Osteoblast (primary cell): ENCODE data around the gene ERLIN1. TPM values are rescaled to one million over a fixed set of nuclear protein-coding genes. Genes with fewer than 3 reads are reported as not detected.

Experiments used
- DNase-seq: peaks from one replicate; pipeline ENCODE4 v3.0.0; 2011; ENCODE audit warnings: low spot score, mixed read lengths; ENCODE audit not compliant: insufficient read length; ENCODE audit errors: missing footprints
- H2AFZ ChIP-seq: 2 replicates; pipeline ENCODE4 v1.6.0; 2011; ENCODE audit warnings: mild to moderate bottlenecking, low read length
- H3K27ac ChIP-seq: 2 replicates; pipeline ENCODE4 v1.5.1; 2011; ENCODE audit warnings: mild to moderate bottlenecking, low read depth, low read length, moderate library complexity
- H3K27me3 ChIP-seq: 2 replicates; pipeline ENCODE4 v1.6.0; 2012; ENCODE audit warnings: mild to moderate bottlenecking, control low read depth, inconsistent platforms, low read length, moderate library complexity; ENCODE audit not compliant: insufficient read depth
- H3K36me3 ChIP-seq: 2 replicates; pipeline ENCODE4 v1.5.1; 2011; ENCODE audit warnings: mild to moderate bottlenecking, low read length, control low read depth, moderate library complexity; ENCODE audit not compliant: insufficient read depth
- H3K4me1 ChIP-seq: 2 replicates; pipeline ENCODE4 v1.5.1; 2011; ENCODE audit warnings: mild to moderate bottlenecking, low read length, control low read depth, moderate library complexity; ENCODE audit not compliant: insufficient read depth
- H3K4me2 ChIP-seq: 2 replicates; pipeline ENCODE4 v1.6.0; 2011; ENCODE audit warnings: mild to moderate bottlenecking, low read length; ENCODE audit not compliant: insufficient read depth
- H3K4me3 ChIP-seq: fragments of 200-600 bp; sonication (generic); 3 replicates; pipeline ENCODE4 v1.5.1; 2012; ENCODE audit warnings: mild to moderate bottlenecking, low read length, inconsistent platforms; ENCODE audit not compliant: insufficient read depth
- H3K79me2 ChIP-seq: 2 replicates; pipeline ENCODE4 v1.6.0; 2012; ENCODE audit warnings: mild to moderate bottlenecking, low read length, control low read depth, inconsistent platforms; ENCODE audit not compliant: insufficient read depth
- H3K9me3 ChIP-seq: 2 replicates; pipeline ENCODE4 v1.5.1; 2011; ENCODE audit warnings: low read depth, low read length, control low read depth
- H4K20me1 ChIP-seq: 2 replicates; pipeline ENCODE4 v1.6.0; 2012; ENCODE audit warnings: mild to moderate bottlenecking, low read length, control low read depth; ENCODE audit not compliant: insufficient read depth
- CTCF ChIP-seq: IDR thresholded peaks from 2 replicates; pipeline ENCODE4 v1.5.1; 2011; ENCODE audit warnings: mild to moderate bottlenecking, low read depth, low read length, moderate library complexity; ENCODE audit errors: extremely low read depth
- total RNA-seq: library from RNA; depleted of rRNA; stranded (reverse); fragments of >200 nt; gene quantifications from 2 replicates; pipeline ENCODE4 v1.2.3, GENCODE V29; 2012

The ERLIN1 gene
- total RNA-seq, 1 donor: 28.6 TPM

GRCh38 chr10:100101192-100102076 lies 84.4 kb downstream of the ERLIN1 start:
- H3K27me3 ChIP-seq: peaks cover 9% of the 10 kb centered on the region
- H3K4me2 ChIP-seq: peak overlapping the region; percentile 6
- H2AFZ ChIP-seq: no peak overlapping the region
- no peaks in the 10 kb centered on the region for H3K79me2 ChIP-seq
- H3K4me3 ChIP-seq: no peak overlapping the region
- H3K9me3 ChIP-seq: peaks cover 4% of the 10 kb centered on the region
- no peak overlapping the region for H3K27ac ChIP-seq
- no peaks in the 10 kb centered on the region for H4K20me1 ChIP-seq
- H3K36me3 ChIP-seq: no peaks in the 10 kb centered on the region
- no peak for DNase-seq
- peaks cover 8% of the 10 kb centered on the region for H3K4me1 ChIP-seq
- TF ChIP-seq CTCF: no peak

GRCh38 chr10:100100651-100101184 lies 85.1 kb downstream of the ERLIN1 start:
- peaks cover 4% of the 10 kb centered on the region for H3K9me3 ChIP-seq
- H3K27ac ChIP-seq: no peak overlapping the region
- no peaks in the 10 kb centered on the region for H4K20me1 ChIP-seq
- peak; percentile 34 for TF ChIP-seq CTCF
- no peak overlapping the region for H2AFZ ChIP-seq
- no peak overlapping the region for H3K4me3 ChIP-seq
- no peak overlapping the region for H3K4me2 ChIP-seq
- no peaks in the 10 kb centered on the region for H3K36me3 ChIP-seq
- peaks cover 8% of the 10 kb centered on the region for H3K4me1 ChIP-seq
- no peaks in the 10 kb centered on the region for H3K79me2 ChIP-seq
- peaks cover 9% of the 10 kb centered on the region for H3K27me3 ChIP-seq
- DNase-seq: peak; percentile 81

Other genes with a start within 250 kb of the ERLIN1 start
- 13.0 and 15.9 TPM in 2 replicates for gene DNMBP, start 176.1 kb downstream of the ERLIN1 start, total RNA-seq
- not detected in 2 replicates for gene CPN1, start 104.2 kb downstream of the ERLIN1 start, total RNA-seq
- 22.4 and 23.2 TPM in 2 replicates for gene CHUK, start 43.6 kb upstream of the ERLIN1 start, total RNA-seq
- gene CWF19L1, start 81.6 kb upstream of the ERLIN1 start, total RNA-seq: 21.2 and 26.1 TPM in 2 replicates
- 46.3 and 51.3 TPM in 2 replicates for gene BLOC1S2, start 100.7 kb upstream of the ERLIN1 start, total RNA-seq
- gene PKD2L1, start 144.2 kb upstream of the ERLIN1 start, total RNA-seq: not detected in 2 replicates
- gene SCD, start 161.2 kb upstream of the ERLIN1 start, total RNA-seq: 672 and 691 TPM in 2 replicates